ENCODE measurements around the gene MRPL54.

MRPL54 gene

GRCh38 chr19:3778104-3778867, 15.8 kb downstream of the MRPL54 start:
- Histone ChIP-seq H3K27me3 (ENCODE audit: insufficient read depth, poor library complexity, severe bottlenecking) (no peaks in the 10 kb centered on the region), H3K9me3 (ENCODE audit: severe bottlenecking) (peaks cover 7% of the 10 kb centered on the region), H3K36me3 (ENCODE audit: low read depth) (no peaks in the 10 kb centered on the region), H3K27ac (ENCODE audit: poor library complexity, severe bottlenecking) (no peak overlapping the region), H3K4me3 (ENCODE audit: severe bottlenecking) (no peak overlapping the region), H3K4me1 (ENCODE audit: insufficient read depth, poor library complexity, severe bottlenecking) (no peaks in the 10 kb centered on the region)
- DNase-seq (ENCODE audit: low spot score), result no peak
- no peak for ATAC-seq (ENCODE audit: low read depth)
- TF ChIP-seq CTCF (IDR thresholded peaks at IDR 0.05; ENCODE audit: poor library complexity, severe bottlenecking), result no peak

- peaks cover 7% of the 10 kb centered on the region for H3K9me3 ChIP-seq (ENCODE audit: severe bottlenecking)
- no peaks in the 10 kb centered on the region for H3K4me1 ChIP-seq (ENCODE audit: insufficient read depth, poor library complexity, severe bottlenecking)
- DNase-seq (ENCODE audit: low spot score) (no peak), ATAC-seq (ENCODE audit: low read depth) (no peak)
- H3K4me3 ChIP-seq (ENCODE audit: severe bottlenecking), result no peak overlapping the region
- no peak overlapping the region for H3K27ac ChIP-seq (ENCODE audit: poor library complexity, severe bottlenecking)
- TF ChIP-seq CTCF (IDR thresholded peaks at IDR 0.05; ENCODE audit: poor library complexity, severe bottlenecking), result no peak
- H3K27me3 ChIP-seq (ENCODE audit: insufficient read depth, poor library complexity, severe bottlenecking), result no peaks in the 10 kb centered on the region
- H3K36me3 ChIP-seq (ENCODE audit: low read depth), result no peaks in the 10 kb centered on the region
These were observed 16.6 kb downstream of the MRPL54 start for GRCh38 chr19:3778899-3779723.

- no peak for DNase-seq (ENCODE audit: low spot score)
- no peak overlapping the region for H3K27ac ChIP-seq (ENCODE audit: poor library complexity, severe bottlenecking)
- no peaks in the 10 kb centered on the region for H3K36me3 ChIP-seq (ENCODE audit: low read depth)
- no peak for ATAC-seq (ENCODE audit: low read depth)
- H3K4me3 ChIP-seq (ENCODE audit: severe bottlenecking), result no peak overlapping the region
- no peaks in the 10 kb centered on the region for H3K4me1 ChIP-seq (ENCODE audit: insufficient read depth, poor library complexity, severe bottlenecking)
- TF ChIP-seq CTCF (IDR thresholded peaks at IDR 0.05; ENCODE audit: poor library complexity, severe bottlenecking), result no peak
- H3K9me3 ChIP-seq (ENCODE audit: severe bottlenecking), result peaks cover 7% of the 10 kb centered on the region
- H3K27me3 ChIP-seq (ENCODE audit: insufficient read depth, poor library complexity, severe bottlenecking), result peaks cover 6% of the 10 kb centered on the region
These were observed 18.4 kb downstream of the MRPL54 start for GRCh38 chr19:3780786-3781304.

GRCh38 chr19:3781603-3782002, 19.1 kb downstream of the MRPL54 start:
- H3K27ac ChIP-seq (ENCODE audit: poor library complexity, severe bottlenecking), result no peak overlapping the region
- peaks cover 7% of the 10 kb centered on the region for H3K27me3 ChIP-seq (ENCODE audit: insufficient read depth, poor library complexity, severe bottlenecking)
- no peaks in the 10 kb centered on the region for H3K36me3 ChIP-seq (ENCODE audit: low read depth)
- no peak for TF ChIP-seq CTCF (IDR thresholded peaks at IDR 0.05; ENCODE audit: poor library complexity, severe bottlenecking)
- no peaks in the 10 kb centered on the region for H3K4me1 ChIP-seq (ENCODE audit: insufficient read depth, poor library complexity, severe bottlenecking)
- no peak for ATAC-seq (ENCODE audit: low read depth)
- DNase-seq (ENCODE audit: low spot score), result no peak
- peaks cover 7% of the 10 kb centered on the region for H3K9me3 ChIP-seq (ENCODE audit: severe bottlenecking)
- no peak overlapping the region for H3K4me3 ChIP-seq (ENCODE audit: severe bottlenecking)
